Head of caudate nucleus (tissue), 42 donors: ENCODE results near the gene OSBPL8.
A peak's percentile ranks its signal among the peaks of the same experiment; 100 is the strongest.

Source experiments
- DNase-seq, 42 donors: peaks; one replicate each; pipeline versions ENCODE4 v3.0.0 to v3.0.0-alpha.2; 2020 to 2021; ENCODE audit warnings: mixed read lengths in 7 of 42
- intact Hi-C: fragments of 100-400 bp; cut with DNase I; formaldehyde crosslinking; loops from one replicate; pipeline ENCODE4 v1.15.0; 2022

OSBPL8 gene

DNA sequence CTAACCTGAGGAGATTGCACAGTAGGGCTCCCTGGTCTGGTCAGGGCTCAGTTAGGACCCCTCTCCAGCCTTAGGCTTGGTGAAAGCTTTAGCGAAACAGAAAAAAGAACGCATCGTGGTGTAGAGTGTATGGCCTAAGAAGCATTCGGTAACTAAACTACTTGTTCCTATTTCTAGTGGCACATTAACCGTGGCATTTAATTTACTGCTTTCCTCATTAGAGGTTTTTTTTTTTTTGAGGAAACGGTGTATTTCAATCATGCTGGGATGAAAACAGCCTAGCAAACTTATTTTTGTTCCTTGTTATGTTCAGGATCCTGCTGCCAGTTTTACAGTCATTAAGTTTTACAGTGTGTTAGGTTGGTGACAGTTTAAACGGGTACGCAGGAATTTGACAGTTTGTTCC is 518 bp upstream of the OSBPL8 start:
- intact Hi-C loops: loop anchor here (10.0 kb wide), 1 partner anchor 1045 kb away; the partner anchor contains the start of gene KRR1
- DNase-seq: no peak

DNA sequence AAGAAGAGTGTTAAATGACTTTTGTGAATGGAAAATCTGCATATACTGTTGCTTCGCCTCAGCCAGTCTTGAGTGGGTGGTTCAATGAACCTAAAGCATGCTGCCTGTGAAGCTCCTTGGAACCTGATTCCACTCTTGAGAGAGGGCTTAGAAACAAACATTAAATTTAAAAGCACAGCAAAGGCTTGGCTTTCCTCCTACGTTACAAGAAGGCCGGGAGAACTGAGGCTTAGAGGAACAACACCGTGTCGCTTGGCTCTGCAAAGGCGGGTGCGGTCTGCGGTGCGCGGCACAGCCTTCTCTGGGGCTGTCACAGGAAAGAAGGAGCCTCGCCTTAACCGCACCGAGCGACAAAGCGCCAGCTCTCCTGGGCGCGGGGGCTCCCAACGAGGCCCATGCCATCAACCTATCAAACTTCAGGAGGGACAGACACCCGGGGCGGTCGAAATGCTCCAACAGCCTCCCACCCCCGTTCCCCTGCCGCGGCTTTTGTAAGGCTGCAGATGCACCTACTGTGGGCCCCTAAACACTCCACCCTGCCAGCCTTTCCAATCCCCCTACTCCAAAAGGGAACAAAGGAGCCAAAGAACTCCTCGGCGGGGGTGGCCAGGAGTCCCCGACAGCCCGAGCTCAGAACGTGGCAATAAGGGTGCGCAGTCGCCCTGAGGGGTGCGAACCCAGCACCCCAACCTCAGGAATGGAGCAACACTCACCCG is 729 bp downstream of the OSBPL8 start:
- intact Hi-C loops: loop anchor here (2.0 to 5.0 kb wide), 2 partner anchors 206 to 212 kb away; partner anchors contain the start of genes BBS10 and ZDHHC17
- DNase-seq: peak; percentile 22 to 77 (median 60)

DNA sequence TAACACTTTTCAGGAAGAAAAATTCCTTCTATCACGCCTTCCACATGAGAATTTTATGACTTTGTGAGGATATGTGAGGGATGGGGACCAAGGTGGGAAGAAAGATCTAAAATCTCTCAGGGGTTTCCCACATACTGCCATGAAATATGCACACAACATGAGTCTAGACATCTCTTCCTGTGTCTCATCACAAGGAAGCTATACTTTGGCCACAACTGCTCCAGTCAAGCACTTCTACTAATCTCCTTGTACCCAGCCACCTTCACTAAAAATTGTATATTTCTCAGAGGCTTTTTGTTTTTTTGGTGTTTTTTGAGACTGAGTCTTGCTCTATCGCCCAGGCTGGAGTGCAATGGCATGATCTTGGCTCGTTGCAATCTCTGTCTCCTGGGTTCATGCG is 3.2 kb downstream of the OSBPL8 start:
- intact Hi-C loops: loop anchor here (5.0 kb wide), 1 partner anchor 209 kb away; the partner anchor contains the start of gene BBS10
- no peak for DNase-seq

DNA sequence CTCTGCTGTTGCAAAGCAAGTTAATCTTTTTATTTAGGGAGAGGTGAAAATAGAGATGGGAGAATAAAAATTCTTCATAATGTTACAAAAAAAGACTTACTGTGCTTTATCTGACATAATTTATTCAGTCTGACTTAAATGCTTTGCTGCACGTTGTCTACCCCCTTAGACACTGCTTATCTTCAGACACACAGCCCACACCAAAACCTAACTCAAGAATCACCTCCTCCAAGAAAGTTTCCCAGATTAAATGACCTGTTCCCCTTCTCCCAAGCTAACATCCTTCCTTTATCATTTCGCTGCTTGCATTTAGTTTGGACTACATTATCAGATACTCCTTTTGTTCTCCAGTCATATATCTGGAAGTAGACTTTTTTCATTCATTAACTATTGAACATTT is 3.8 kb downstream of the OSBPL8 start:
- intact Hi-C loops: loop anchor here (5.0 kb wide), 1 partner anchor 208 kb away; the partner anchor contains the start of gene BBS10
- DNase-seq: no peak

DNA sequence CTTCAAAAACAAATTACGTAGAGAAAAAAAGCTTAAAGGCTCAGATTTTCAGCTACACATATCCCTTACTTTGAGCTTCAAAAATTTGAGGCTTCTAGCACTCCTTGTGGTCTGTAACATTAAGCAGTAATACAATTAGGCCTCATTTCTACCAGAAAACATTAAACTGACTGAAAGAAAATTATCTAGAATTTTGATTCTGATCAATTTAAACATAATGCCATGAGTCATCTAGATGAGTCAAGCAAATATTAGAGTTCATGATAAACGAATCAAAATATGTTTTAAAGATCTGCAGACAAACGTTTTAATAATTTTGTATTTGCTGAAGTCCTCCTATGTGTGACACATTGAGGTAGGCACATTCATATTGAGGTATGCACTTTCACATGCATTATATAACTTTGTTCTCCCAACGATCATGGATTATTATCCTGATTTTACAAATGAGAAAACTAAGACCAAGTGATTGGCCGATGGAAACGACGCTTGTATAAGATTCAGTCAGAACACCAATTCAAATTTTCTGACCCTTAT is 4.3 kb downstream of the OSBPL8 start:
- intact Hi-C loops: loop anchor here (5.0 kb wide), 1 partner anchor 208 kb away; the partner anchor contains the start of gene BBS10
- no peak for DNase-seq

DNA sequence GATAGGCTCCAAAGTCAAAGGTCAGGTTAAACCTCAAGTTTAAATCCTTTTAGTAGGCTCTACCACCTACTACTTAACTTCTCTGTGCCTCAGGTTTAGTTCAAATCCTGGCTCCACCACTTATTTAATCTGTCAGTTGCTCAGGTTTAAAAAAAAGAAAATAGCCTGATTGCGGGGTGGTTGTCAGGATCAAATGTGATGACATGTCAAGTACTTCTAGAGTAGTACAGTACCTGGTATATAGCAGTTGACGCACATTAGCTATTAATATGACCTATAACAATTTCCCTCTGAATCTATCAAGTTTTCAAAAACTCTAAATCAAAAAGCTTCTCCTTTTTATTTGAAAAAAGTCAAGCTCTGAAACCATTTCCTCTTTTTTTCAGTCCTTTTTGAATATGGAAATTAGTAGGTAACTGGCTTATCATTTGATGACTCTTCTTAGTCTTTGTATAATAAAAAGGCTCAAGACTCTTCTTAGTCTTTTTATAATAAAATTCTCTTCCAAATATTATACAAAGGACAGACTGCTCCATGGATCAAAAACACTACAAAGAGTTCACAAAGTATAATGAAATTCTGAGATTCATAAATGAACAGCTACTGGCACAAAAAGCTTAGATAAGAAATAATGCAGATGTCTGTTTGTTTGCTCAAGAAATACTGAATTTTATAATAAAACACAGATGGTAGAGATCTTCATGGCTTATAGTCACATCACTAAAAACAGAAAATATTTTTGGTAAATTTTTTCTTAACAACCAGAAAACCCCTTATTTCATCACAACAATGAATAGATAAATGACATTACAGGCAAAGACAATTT is 5.0 kb downstream of the OSBPL8 start:
- intact Hi-C loops: loop anchor here (5.0 kb wide), 1 partner anchor 207 kb away; the partner anchor contains the start of gene BBS10
- peak in 1 of 42 donors; percentile 17 for DNase-seq

DNA sequence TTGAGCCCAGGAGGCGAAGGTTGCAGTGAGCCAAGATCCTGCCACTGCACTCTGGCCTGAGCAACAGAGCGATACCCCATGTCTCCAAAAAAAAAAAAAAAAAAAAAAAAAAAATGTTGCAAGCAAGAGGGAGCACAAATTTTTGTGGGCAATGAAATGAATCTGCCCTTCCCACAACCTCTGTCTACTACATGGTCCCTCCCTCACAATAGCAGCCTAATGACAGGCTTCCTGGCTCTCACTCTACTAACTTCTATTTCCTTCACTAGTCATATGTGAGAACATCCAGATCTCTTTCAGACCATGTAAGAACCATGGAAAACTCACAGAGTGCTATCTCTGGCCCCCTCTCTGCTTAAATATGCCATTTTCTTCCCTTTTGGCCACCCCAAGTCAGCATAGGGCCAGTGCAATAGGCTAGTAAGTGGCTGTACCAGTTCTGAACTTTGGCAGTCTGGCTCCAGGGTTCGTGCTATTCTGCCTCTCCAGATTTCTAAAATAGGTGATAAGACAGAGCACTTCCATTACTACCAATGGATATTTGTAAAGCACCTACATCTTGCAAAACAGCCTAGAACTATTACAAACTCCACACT is 7.1 kb downstream of the OSBPL8 start:
- no peak for DNase-seq
- intact Hi-C loops: no loop called here

DNA sequence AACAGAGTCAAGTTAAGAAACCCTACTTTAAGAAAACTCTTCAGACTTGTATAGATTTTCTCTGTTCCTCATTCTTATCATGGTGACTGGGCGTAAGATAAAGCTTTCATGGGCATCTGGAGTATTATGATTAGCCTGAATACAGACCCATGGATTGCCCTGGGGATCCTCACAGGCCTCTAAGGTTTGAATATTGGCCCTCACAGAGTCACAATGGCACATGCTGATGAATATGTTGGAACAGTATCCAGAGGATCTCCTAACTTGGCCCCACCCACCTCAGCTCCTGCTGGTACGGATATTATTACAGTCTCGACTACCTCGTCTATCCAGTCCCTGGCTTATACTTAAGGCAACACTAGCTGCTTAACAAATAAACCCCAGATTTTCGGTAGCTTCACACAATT is 8.1 kb downstream of the OSBPL8 start:
- no peak for DNase-seq
- intact Hi-C loops: no loop called here

DNA sequence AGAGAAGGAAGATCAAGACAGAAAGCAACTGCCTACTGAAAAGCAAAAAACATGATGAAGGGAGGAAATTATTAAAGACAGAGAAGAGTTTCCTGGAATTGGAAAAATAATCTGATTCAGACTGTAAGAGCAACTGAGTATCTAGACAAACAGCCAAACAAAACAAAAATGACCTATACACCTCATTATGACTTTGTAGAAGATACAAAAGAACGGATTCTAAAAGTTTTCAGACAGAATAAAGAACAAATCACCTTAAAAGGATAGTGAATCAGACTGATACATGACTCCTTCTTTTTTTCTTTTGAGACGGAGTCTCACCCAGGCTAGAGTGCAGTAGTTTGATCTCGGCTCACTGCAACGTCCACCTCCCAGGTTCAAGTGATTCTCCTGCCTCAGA is 10.4 kb downstream of the OSBPL8 start:
- intact Hi-C loops: no loop called here
- DNase-seq: no peak

DNA sequence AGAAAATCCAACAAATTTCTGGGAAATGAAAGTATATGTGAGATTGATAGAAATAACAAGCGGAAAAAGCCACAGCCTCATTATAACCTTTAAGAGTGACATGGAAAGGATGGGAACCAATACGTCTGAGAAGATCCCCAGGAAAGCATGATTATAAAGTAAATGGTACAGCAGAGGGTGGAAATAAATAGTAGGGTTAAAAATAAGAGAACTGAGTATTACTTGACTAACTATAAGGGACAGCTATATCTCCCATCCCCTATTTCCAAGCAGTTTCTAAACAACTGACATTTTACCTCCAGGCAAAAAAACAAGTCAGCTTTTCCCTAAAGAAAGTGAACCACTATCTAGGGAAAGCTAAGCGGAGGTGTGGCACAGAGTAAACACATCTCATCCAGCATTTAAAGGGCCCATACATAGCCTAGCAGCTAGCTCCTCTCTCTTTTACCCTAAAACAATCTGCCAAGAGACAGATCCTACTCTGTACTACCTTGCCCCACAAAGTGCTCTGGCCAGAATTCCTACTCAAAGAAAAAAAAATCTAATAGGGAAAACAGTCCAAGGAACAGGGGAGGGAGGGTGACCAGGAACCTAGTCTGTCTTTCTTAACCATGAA is 11.2 kb downstream of the OSBPL8 start:
- intact Hi-C loops: no loop called here

DNA sequence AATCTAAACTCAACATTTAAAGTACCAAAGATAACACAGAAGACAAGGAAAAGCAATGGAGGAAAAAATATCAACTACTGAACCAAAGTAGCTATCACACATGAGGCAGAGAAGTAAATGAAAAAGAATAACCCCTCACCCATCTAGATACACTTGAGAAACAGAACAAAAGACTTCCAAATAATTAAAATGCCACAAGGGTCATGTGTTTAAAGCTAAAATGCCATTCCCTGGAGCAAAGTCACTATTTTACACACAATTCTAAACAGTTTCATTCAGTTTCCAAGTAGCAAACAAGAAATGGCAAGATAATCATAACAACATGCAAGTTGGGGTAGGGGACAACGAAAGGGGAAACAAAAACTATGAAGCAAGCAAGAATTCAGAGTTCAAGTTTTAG is 12.0 kb downstream of the OSBPL8 start:
- no peak for DNase-seq
- intact Hi-C loops: no loop called here

More for the DNA sequence above, 11.2 kb downstream of the OSBPL8 start:
- no peak for DNase-seq

DNA sequence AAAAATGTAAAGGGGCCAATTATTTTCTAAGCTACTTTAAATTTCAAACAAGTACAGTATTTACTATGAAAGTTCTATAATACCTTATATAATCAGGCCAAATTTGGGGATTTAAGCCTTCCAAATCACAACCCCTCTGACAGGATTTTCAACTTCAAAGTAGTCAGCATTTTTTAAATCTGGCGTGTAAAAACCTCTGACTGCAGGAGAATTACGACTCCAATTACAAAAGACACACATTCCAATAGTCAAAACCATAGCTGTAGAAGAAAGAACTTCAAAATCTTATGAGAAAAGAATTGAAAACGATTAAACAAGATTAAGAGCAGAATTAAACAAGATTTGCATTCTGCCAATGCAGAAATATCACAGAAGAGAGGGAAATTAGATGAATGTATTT is 12.7 kb downstream of the OSBPL8 start:
- intact Hi-C loops: no loop called here
- no peak for DNase-seq

DNA sequence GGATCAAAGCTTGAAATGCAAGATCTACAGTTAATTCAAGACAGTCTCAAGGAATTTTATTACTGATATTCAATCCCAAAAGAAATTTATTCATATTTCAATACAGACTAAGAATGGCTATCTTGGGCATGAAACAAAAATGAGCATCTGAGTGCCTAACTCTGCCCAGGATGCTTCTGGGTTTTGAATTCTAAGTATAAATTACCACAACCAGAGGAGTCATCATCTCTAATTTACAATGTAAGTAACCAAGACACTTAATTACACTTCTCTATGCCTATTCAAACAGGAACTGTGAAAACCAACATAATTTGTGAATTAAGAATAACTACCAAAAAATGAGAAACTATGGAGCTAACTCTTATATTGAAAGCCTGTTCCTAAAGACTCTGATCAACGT is 14.1 kb downstream of the OSBPL8 start:
- no peak for DNase-seq
- intact Hi-C loops: no loop called here

DNA sequence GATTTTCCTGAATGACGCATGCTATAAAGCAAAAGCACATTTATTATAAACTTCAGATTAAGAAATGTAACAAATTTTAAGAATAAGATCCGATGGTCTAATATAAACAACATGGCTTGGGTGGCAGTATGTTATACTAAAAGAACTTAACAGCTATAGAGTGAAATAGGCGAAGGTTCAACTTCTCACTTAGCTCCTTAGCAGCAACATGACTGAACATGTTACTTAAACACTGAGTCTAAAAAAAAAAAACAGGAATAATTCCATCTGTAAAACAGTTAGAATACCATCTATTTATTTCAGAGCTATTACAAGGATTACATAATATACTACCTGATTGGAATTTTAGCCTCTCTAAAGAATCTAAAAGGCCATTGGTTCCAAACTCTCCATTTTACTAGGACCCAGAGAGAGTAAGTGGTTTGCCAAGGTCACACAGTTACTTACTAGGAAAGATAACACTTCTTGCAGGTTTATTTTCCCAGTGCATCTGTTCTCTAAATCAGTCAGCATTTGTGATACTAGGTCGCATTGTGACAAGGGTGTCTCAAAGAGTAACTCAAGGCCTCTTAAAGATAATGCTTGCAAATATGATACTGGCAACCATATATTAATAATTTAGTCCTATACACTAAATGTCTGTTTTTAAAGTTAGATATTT is 14.8 kb downstream of the OSBPL8 start:
- intact Hi-C loops: no loop called here

DNA sequence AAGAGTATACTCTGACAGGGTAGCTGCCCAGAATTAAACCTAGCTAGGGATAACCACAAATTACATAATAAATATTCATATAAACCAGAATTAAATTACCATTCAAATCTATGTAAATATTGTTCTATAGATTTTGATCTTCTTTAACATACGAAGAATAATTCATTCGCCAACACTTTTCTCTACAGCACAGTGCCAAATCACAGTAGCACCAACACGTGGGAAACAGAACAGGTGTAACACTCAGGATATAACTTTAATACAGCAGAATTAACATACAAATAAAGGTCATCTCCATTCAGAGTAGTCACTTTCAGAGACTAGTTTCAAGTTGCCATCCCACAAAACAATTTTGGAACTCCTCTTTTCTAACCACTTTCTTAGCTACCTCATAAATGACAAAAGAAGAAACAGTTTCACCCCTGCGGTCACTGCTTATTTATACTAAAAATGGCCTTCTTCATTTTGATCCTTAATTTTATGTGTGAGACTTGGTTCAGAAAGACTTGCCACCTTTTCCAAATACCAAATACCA is 15.7 kb downstream of the OSBPL8 start:
- no peak for DNase-seq
- intact Hi-C loops: no loop called here

More for the DNA sequence above, 14.8 kb downstream of the OSBPL8 start:
- DNase-seq: no peak

DNA sequence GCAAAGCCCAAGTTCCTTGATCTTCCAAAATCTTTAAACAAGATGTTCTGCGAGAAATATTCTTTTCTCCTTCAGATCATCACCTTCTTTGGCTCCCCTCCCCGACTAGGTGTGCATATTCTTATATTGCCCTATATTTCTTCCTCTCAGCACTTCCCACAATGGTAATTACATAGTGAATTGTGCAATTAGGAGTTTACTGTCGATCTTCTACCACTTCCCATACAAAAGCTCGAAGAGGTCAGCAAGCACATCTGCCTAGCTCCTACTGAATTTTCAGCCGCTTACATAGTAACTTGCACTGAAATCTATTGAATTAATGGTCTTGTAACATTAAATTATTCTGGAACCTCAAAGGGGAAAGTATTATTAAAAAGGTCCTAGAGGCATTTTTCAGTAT is 16.7 kb downstream of the OSBPL8 start:
- intact Hi-C loops: no loop called here
- DNase-seq: no peak

DNA sequence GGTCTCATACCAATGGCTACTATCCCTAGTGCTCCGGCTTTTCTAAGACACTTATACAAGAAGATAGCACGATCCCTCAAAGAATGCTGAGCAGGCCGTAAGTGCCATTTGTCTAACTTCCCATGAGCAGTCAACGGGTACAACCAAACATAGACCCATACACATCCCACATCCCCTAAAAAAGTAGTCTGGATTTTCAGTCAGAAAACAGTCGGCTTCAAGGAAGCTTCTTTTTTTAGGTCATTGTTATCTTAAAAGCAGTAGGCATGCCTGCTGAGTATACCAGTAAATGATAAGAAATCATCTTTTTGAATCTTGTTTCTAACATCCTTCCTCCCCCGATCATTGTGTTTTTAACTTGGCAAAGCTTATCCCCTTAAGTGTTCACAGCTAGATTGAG is 19.8 kb downstream of the OSBPL8 start:
- intact Hi-C loops: no loop called here
- DNase-seq: no peak

DNA sequence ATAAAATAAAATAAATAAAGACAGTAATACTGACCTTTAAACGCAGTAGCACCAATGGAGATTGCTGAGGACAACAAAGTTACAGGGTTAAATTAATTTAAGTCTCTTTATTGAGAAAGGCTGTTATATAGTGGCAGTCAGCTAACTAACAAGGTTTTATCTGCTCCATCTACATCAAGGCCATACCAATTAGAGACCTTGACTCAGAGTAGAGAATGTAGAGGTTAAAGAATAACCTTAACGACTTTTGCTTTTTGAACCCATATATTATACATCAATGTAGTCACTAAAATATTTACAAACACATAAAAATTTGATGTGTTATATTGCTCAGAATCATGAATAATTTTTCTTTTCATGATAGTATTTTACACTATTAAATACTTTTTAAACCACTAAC is 21.6 kb downstream of the OSBPL8 start:
- no peak for DNase-seq
- intact Hi-C loops: no loop called here
